Subcutaneous abdominal adipose tissue (tissue), 5 donors: ENCODE data around the gene GCLM.

ENCODE experiments used
- H3K27ac ChIP-seq: one replicate; pipeline ENCODE4 v1.7.0; 2013; ENCODE audit warnings: low read depth, mild to moderate bottlenecking, inconsistent platforms, low read length, moderate library complexity
- H3K27me3 ChIP-seq, 5 donors: one replicate each; pipeline ENCODE4 v1.7.0; 2013; ENCODE audit warnings: low read length in 5 of 5, inconsistent platforms in 1 of 5; ENCODE audit not compliant: control insufficient read depth in 5 of 5, insufficient read depth in 4 of 5
- H3K36me3 ChIP-seq, 5 donors: one replicate each; pipeline ENCODE4 v1.7.0; 2013; ENCODE audit warnings: low read length in 5 of 5; ENCODE audit not compliant: control insufficient read depth in 5 of 5, insufficient read depth in 5 of 5
- H3K4me1 ChIP-seq, 5 donors: one replicate each; pipeline ENCODE4 v1.7.0; 2013; ENCODE audit warnings: low read length in 5 of 5, mild to moderate bottlenecking in 3 of 5, moderate library complexity in 1 of 5; ENCODE audit not compliant: control insufficient read depth in 5 of 5, insufficient read depth in 5 of 5
- H3K4me3 ChIP-seq, 5 donors: one replicate each; pipeline ENCODE4 v1.7.0; 2013; ENCODE audit warnings: low read length in 5 of 5, low read depth in 1 of 5
- H3K9ac ChIP-seq, 5 donors: one replicate each; pipeline ENCODE4 v1.7.0; 2013; ENCODE audit warnings: low read length in 5 of 5, mild to moderate bottlenecking in 4 of 5, moderate library complexity in 3 of 5
- H3K9me3 ChIP-seq, 5 donors: one replicate each; pipeline ENCODE4 v1.7.0; 2013; ENCODE audit warnings: low read length in 5 of 5; ENCODE audit not compliant: control insufficient read depth in 5 of 5
- donor health status: healthy.
- donor health status: healthy.
- donor health status: healthy.
- donor health status: healthy.
- donor health status: healthy.

GCLM gene

GRCh38 chr1:93899543-93900207 is 9.6 kb downstream of the GCLM start:
- H3K9me3 ChIP-seq: no peaks in the 10 kb centered on the region
- peaks cover 0 to 12% (median 12%) of the 10 kb centered on the region in 5 donors for H3K4me1 ChIP-seq
- no peak overlapping the region for H3K4me3 ChIP-seq
- peaks cover 28 to 40% (median 34%) of the 10 kb centered on the region in 5 donors for H3K36me3 ChIP-seq
- no peak overlapping the region for H3K9ac ChIP-seq
- no peak overlapping the region for H3K27ac ChIP-seq
- no peaks in the 10 kb centered on the region for H3K27me3 ChIP-seq

GRCh38 chr1:93888900-93889299 is 20.3 kb downstream of the GCLM start:
- Histone ChIP-seq H3K9me3 (no peaks in the 10 kb centered on the region), H3K9ac (no peak overlapping the region), H3K4me3 (no peak overlapping the region), H3K27ac (no peak overlapping the region), H3K36me3 (peaks cover 19 to 48% (median 30%) of the 10 kb centered on the region in 5 donors), H3K27me3 (no peaks in the 10 kb centered on the region), H3K4me1 (no peaks in the 10 kb centered on the region)

GRCh38 chr1:93882269-93882668 is 27.0 kb downstream of the GCLM start:
- peaks cover 6 to 17% (median 11%) of the 10 kb centered on the region in 5 donors for H3K36me3 ChIP-seq
- H3K9ac ChIP-seq: no peak overlapping the region
- peaks cover 0 to 24% (median 18%) of the 10 kb centered on the region in 5 donors for H3K4me1 ChIP-seq
- no peaks in the 10 kb centered on the region for H3K27me3 ChIP-seq
- H3K9me3 ChIP-seq: no peaks in the 10 kb centered on the region
- no peak overlapping the region for H3K4me3 ChIP-seq
- no peak overlapping the region for H3K27ac ChIP-seq

GRCh38 chr1:93880731-93881130 is 28.5 kb downstream of the GCLM start:
- H3K27me3 ChIP-seq: no peaks in the 10 kb centered on the region

GRCh38 chr1:93878889-93879586 is 30.2 kb downstream of the GCLM start, which contains the start of gene DNTTIP2:
TSS of gene DNTTIP2 (minus strand) at chr1:93879206. CDS start at chr1:93879148, 58 bp downstream.
- Histone ChIP-seq H3K4me1 (peaks cover 0 to 35% (median 26%) of the 10 kb centered on the region in 5 donors), H3K27me3 (no peaks in the 10 kb centered on the region), H3K9ac (peak within 1 kb of the TSS; percentile 77 to 100 (median 97)), H3K36me3 (peaks cover 32 to 43% (median 37%) of the 10 kb centered on the region in 5 donors), H3K4me3 (peak within 1 kb of the TSS; percentile 92 to 99 (median 95)), H3K9me3 (no peaks in the 10 kb centered on the region), H3K27ac (peak within 1 kb of the TSS; percentile 97)

More at GRCh38 chr1:93880731-93881130, 28.5 kb downstream of the GCLM start:
- H3K4me1 ChIP-seq: peaks cover 0 to 35% (median 26%) of the 10 kb centered on the region in 5 donors
- no peak overlapping the region for H3K27ac ChIP-seq
- no peaks in the 10 kb centered on the region for H3K9me3 ChIP-seq
- no peak overlapping the region for H3K9ac ChIP-seq
- H3K4me3 ChIP-seq: no peak overlapping the region
- peaks cover 17 to 27% (median 23%) of the 10 kb centered on the region in 5 donors for H3K36me3 ChIP-seq

GRCh38 chr1:93878501-93878888 is 30.7 kb downstream of the GCLM start:
- Histone ChIP-seq H3K9me3 (no peaks in the 10 kb centered on the region), H3K27ac (peak overlapping the region; percentile 97), H3K4me1 (peaks cover 0 to 35% (median 26%) of the 10 kb centered on the region in 5 donors), H3K9ac (peak overlapping the region; percentile 77 to 99 (median 91)), H3K27me3 (no peaks in the 10 kb centered on the region), H3K4me3 (peak overlapping the region; percentile 92 to 99 (median 95)), H3K36me3 (peaks cover 36 to 49% (median 42%) of the 10 kb centered on the region in 5 donors)

- Histone ChIP-seq H3K36me3 (peaks cover 39 to 50% (median 49%) of the 10 kb centered on the region in 5 donors), H3K4me1 (peaks cover 0 to 35% (median 26%) of the 10 kb centered on the region in 5 donors)
Measured at GRCh38 chr1:93877529-93877928, 31.7 kb downstream of the GCLM start.

GRCh38 chr1:93876244-93876643 is 33.0 kb downstream of the GCLM start:
- Histone ChIP-seq H3K36me3 (peaks cover 51 to 62% (median 57%) of the 10 kb centered on the region in 5 donors), H3K9ac (no peak overlapping the region), H3K4me1 (peaks cover 0 to 35% (median 26%) of the 10 kb centered on the region in 5 donors), H3K9me3 (no peaks in the 10 kb centered on the region), H3K4me3 (no peak overlapping the region), H3K27me3 (no peaks in the 10 kb centered on the region), H3K27ac (peak overlapping the region; percentile 97)

More at GRCh38 chr1:93877529-93877928, 31.7 kb downstream of the GCLM start:
- Histone ChIP-seq H3K9ac (peak overlapping the region in 2 of 5 donors; percentile 89 to 99), H3K9me3 (no peaks in the 10 kb centered on the region), H3K27ac (peak overlapping the region; percentile 97), H3K27me3 (no peaks in the 10 kb centered on the region), H3K4me3 (peak overlapping the region in 1 of 5 donors; percentile 99)

GRCh38 chr1:93874025-93874651 is 35.1 kb downstream of the GCLM start:
- Histone ChIP-seq H3K9me3 (no peaks in the 10 kb centered on the region), H3K27ac (no peak overlapping the region), H3K27me3 (no peaks in the 10 kb centered on the region), H3K9ac (no peak overlapping the region), H3K4me3 (no peak overlapping the region), H3K36me3 (peaks cover 70 to 81% (median 78%) of the 10 kb centered on the region in 5 donors), H3K4me1 (peaks cover 0 to 26% (median 18%) of the 10 kb centered on the region in 5 donors)
